Measurements from ENCODE around the gene MAP2K2. TPM values are rescaled to one million over a fixed set of nuclear protein-coding genes. Genes with fewer than 3 reads are reported as not detected.

MAP2K2 gene
- total and polyA plus RNA-seq, 9 of the 15 experiments (the other 6 are each of a cell fraction or from before 2014, with no cell fraction given) = 1.0 to 151 (median 58.3) TPM

DNA sequence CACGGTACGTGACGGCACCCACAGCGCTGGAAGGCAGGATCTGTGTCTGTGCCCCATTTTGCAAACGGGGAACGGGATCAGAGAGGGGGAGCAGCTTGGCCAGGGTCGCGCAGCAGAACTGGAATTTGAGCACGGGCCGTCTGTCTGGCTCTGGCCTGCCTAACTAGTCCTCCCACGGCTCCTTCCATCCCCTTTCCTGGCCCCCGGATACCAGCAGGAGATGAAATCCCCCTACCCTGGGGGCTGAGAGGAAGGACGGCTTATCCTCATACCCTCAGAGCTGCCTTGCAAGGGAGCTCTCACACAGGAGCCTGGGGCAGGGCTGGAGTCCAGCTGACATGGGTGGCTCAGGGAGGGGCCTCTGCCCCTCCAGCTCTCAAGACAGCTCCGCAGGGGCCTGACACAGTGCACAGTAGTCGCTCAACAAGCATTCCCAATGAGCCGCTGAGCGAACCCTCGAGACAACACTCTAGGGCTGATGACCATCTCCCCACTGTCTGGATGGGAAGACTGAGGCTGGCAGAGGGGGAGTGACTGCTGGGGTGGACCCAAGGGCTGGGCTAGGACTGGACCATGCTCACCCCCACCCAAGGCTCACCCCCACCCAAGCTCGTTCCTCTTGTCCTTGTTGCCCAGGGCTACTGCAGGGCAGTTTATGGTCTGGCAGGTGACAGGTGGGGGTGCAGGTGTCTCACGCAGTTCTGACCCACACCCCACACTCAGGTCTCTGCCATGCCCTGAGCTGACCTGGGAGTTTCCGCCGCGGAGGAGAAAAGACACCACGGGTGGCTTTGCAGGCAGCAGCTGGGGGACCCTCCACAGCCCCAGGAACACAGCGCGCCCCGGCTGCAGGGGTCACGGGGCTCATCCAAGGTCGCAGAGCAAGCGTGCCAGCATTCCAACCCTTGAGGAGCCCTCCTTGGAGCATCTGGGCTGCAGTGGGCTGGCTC, 61.2 kb downstream of the MAP2K2 start (continued):
- TF ChIP-seq HNRNPK (IDR thresholded peaks at IDR 0.05; ENCODE audit: low read depth, low read length, poor library complexity, severe bottlenecking) = no peak
- TF ChIP-seq ZBTB34 (CRISPR knock-in tag; IDR thresholded peaks at IDR 0.05) = no peak
- TF ChIP-seq ZNF764 (CRISPR knock-in tag; IDR thresholded peaks at IDR 0.05; ENCODE audit: low read depth) = no peak
- TF ChIP-seq TSC22D4 (tag; IDR thresholded peaks at IDR 0.05) = no peak
- no peak for TF ChIP-seq GATAD2A (IDR thresholded peaks at IDR 0.05)
- TF ChIP-seq FOXM1 (IDR thresholded peaks at IDR 0.05; ENCODE audit: low read depth) = no peak
- TF ChIP-seq FOXM1 (CRISPR knock-in tag; IDR thresholded peaks at IDR 0.05; ENCODE audit: low read depth) = no peak
- no peak for TF ChIP-seq GABPB2 (CRISPR knock-in tag; conservative IDR thresholded peaks at IDR 0.05)
- no peak for TF ChIP-seq TAL1 (IDR thresholded peaks at IDR 0.05)
- TF ChIP-seq IRF9 (tag; IDR thresholded peaks at IDR 0.05) = no peak
- TF ChIP-seq, protein P1, sequence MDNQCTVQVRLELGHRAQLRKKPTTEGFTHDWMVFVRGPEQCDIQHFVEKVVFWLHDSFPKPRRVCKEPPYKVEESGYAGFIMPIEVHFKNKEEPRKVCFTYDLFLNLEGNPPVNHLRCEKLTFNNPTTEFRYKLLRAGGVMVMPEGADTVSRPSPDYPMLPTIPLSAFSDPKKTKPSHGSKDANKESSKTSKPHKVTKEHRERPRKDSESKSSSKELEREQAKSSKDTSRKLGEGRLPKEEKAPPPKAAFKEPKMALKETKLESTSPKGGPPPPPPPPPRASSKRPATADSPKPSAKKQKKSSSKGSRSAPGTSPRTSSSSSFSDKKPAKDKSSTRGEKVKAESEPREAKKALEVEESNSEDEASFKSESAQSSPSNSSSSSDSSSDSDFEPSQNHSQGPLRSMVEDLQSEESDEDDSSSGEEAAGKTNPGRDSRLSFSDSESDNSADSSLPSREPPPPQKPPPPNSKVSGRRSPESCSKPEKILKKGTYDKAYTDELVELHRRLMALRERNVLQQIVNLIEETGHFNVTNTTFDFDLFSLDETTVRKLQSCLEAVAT (IDR thresholded peaks at IDR 0.05) = no peak
- 0 out of 3 replicates have a peak, but pooled peaks of 1 of the 2 experiments have one; percentile 23 for TF ChIP-seq CBX3 (IDR thresholded peaks at IDR 0.05; ENCODE audit: borderline replicate concordance in 1 of 2, low read length in 2 of 2)
- no peak for TF ChIP-seq BCL6 (CRISPR knock-in tag; IDR thresholded peaks at IDR 0.05)
- TF ChIP-seq GTF2F1 (IDR thresholded peaks at IDR 0.05; ENCODE audit: low read depth, low read length) = no peak
- no peak for TF ChIP-seq NUFIP1 (IDR thresholded peaks at IDR 0.05; ENCODE audit: partially characterized antibody)
- no peak for TF ChIP-seq TEAD4 (IDR thresholded peaks at IDR 0.05; ENCODE audit: low read length)
- TF ChIP-seq TEAD4 (CRISPR knock-in tag; IDR thresholded peaks at IDR 0.05; ENCODE audit: borderline replicate concordance) = no peak
- TF ChIP-seq PREB (CRISPR knock-in tag; IDR thresholded peaks at IDR 0.05) = no peak
- TF ChIP-seq MYBL2 (IDR thresholded peaks at IDR 0.05; ENCODE audit: low read depth) = no peak
- no peak for TF ChIP-seq MYBL2 (CRISPR knock-in tag; IDR thresholded peaks at IDR 0.05; ENCODE audit: borderline replicate concordance)
- no peak for TF ChIP-seq ZKSCAN3 (CRISPR knock-in tag; IDR thresholded peaks at IDR 0.05)
- peak; percentile 88 for TF ChIP-seq BCOR (IDR thresholded peaks at IDR 0.05)
- TF ChIP-seq ERF (CRISPR knock-in tag; IDR thresholded peaks at IDR 0.05) = no peak
- TF ChIP-seq ZBTB7A (IDR thresholded peaks at IDR 0.05; ENCODE audit: borderline replicate concordance, control insufficient read depth, low read depth, low read length) = no peak
